A172 (cell line): ENCODE data around the gene TACC2. TPM values are rescaled to one million over a fixed set of nuclear protein-coding genes. Genes with fewer than 3 reads are reported as not detected.

ENCODE experiments used
- DNase-seq: peaks from one replicate; pipeline ENCODE4 v3.0.0-alpha.2; 2015; ENCODE audit warnings: low spot score
- total RNA-seq: library from RNA; depleted of rRNA; stranded (reverse); fragments of >200 nt; shearing (Covaris generic); gene quantifications from 2 replicates; pipeline ENCODE4 v1.2.3, GENCODE V29; 2014

The TACC2 gene
- total RNA-seq, 1 experiment from 2014 or later: 8.5 TPM

DNA sequence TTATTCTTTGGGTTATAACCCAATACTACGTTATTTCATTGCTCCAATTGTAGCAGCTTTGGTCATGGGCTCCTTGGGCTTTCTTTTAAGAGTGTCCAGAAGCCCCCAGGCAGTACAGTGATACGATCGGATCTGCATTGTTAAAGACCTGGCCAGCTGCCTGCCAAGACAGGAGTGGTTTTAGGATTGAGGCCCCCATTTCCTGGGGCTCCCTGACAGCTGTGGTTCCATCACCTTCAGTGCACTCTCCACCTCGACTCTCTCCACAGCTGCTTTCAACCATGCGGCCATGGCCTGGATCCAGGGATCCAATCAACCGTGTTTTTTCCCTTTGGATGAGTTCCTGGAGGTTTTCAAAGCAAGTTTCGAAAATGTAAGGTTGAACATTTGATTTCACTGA is 158.7 kb downstream of the TACC2 start:
- no peak for DNase-seq

DNA sequence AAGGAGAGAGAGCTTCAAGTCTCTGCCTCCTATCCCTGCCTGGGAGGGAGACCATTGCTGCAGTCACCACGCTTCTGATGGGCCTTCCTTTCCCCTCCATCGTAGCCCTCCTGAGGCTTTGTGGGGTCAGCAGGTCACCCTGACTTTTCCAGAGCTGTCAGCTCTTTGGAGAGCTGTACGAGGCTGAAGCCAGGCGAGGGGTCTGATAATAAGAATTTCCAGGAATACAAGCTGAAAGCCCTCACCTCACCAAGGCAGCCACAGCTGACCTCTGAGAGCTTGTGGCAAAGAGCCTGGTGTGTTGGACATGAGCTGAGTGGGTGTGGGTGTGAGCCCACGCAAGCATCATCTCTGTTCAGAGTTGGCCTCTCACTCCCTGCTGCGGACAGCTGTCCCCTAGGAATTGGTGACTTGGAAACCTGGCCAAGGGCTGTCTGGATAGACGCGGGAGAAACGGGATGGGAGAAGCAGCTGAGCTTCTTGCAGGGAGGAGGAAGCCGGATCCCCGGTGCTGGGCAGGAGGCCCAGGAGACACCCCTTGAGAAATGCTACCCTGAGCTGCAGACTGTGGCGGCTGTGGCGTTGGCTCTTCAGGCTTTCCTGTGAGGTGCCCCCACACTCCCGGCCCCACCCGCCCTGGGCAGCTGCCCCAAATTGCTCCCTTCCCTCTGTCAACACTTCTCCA is 160.1 kb downstream of the TACC2 start:
- DNase-seq: no peak

DNA sequence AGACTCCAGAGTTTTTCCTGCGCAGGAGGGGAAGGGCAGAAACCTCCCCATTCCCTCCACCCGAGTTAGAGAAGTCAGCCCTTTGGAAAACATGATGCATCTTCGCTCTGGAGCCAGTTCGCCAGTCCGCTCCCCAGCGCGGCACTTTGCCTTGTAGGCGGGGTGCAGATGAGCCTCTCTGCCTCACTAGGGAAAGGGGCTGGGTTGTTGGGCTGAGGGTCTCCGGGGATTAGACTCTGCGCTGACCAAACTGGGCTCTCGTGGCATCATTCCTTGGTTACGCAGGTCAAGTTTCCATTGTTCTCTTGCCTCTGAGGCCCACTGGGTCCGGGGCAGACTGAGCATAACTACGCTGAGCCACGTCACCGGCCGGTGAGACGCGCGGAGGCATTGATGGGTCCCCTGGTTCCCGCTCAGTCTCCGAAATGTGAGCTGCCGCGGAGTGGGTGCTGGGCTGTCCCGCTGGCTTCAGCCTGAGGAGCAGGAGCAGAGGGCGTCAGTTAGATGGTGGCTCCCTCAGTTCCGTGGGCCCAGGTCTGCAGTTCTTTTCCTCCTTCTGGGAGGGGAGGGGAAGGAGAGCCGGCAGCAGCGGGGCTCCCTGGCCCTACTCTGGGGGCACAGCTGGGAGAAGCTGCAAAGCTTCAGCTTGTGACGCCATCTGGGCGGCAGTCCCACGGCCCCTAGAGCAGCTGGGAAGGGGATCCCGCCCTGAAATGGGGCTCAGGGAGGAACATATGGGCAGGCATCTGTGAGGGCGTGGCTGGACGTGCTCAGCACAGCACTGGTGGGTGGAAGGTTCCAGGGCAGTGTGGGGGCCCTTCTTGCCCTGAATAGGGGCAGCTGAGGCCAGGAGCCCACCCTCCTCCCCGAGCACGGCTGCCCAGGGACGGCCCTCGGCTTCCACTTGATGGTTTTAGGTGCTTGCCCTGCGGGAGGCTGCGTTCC is 160.9 kb downstream of the TACC2 start:
- no peak for DNase-seq

DNA sequence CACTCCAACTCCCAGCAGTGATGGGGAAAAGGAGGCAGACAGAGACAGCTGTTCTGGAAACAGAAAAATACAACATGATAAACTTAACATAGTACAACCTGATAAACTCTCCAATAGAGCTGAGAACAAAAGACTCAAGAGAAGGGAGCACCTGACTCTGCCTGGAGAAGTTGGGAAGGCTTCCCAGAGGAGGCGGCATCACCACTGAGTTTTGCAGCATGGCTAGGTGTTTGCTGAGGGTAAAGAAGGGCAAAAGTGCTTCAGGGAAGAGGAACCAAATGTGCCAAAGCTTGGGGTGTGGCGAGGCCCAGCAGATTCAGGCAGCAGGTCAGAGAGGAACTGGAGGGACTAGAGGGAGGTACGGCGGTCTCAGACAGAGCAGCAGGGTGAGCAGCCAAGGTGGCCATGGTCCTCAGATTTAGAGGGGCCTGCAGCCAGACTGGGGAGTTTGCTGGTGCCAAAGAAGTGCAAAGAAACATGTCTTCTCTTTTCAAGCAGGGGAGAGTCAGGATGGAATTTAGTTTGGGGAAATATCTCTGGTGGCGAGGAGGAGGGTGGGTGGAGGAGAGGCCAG is 162.2 kb downstream of the TACC2 start:
- no peak for DNase-seq

DNA sequence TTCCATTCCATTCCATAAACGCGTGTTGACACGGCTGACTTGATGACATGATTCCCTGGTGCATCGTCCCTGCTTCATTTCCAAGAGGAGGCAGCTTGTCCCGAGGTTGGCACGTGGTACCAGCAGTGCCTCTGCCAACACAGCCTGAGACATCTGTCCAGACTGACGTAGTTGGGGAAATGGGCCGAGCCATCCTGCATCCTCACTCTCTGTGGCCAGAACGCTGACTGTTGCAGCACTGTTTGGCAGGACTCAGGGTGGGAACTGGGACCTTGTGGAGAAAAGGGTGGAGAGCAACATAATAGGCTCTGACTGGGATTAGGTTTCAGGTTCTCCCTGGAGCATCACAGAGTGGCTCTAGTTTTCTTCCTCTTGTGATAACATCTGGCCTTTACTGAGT is 163.6 kb downstream of the TACC2 start:
- DNase-seq: no peak

DNA sequence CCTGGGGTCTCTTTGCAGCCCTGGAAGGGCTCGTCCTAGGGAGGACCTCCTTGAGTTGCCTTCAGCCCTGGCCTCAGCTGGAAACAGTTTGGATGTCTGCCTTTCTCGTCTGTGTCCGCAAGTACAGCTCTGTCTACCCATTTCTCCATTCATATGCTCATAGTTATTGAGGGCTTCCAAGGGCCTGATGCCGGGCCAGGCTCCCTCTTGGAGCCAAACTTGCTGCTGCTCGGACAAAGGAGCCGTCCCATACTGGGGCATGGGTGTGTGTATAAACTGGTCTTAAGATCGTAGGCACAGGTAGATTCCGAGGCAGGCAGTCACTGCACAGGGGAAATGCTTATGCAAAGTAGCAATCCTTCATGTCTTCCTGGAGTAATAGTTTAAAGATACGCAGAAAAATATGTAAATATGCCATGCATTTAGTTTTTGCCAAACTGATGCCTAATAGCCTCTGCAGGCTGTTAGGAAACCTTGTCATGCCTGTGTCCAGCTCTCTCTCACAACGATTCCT is 165.1 kb downstream of the TACC2 start:
- DNase-seq: no peak

DNA sequence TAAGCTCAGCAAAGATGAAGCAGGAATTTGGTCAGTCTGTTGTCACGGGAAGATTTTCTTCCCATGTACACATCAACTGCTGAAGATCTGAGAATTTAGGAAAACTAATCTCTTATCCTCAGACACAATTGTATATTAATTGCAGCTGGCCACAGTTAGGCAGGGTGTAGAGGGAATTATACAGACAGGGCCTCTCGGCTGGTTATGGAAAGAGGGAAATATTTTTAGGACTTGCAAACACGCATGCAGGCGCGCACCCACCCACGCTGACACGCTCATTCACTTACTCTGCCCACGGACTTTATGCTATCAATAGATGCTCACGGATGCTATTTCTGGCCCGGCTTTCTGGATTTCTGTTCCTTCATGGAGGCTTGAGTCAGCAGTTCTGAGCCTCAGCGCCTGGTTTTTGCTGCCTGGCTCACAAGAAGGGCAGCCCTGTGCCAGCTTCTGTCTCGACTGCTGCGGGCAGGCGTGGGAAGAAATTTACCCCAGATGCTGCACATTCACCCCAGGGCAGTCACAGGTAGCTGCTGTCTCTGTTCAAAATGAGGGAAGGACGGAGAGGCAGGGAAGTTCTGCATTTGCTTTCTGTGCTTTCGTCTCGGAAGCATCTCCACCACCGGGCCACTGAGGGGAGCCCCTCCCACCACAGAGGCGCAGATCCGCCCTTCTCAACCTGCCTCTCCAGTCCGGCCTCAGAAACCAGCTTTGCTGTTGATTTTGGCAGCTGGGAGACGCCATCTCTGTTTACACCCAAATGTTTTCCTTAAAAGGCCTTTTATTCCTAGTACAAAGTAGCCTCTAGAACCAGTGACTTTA is 165.8 kb downstream of the TACC2 start:
- no peak for DNase-seq

DNA sequence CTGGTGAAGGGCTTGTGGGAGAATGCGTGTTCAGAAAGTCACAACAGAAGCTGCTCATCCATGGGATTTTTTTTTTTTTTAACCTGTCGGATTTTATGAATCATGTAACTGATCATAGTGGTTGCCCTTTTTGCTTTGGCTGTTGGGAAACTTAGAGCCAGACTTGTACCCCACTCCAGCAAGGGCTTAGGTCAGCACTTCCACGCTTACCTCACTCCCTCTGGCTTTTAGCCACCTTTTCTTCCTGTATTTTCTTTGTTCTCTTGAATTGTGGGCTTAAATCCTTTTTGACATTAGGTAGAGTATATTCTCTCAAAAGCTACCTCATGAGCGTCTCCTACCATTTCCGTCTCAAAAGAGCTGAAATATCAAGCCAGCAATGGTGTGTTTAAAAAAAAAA is 168.5 kb downstream of the TACC2 start:
- no peak for DNase-seq

DNA sequence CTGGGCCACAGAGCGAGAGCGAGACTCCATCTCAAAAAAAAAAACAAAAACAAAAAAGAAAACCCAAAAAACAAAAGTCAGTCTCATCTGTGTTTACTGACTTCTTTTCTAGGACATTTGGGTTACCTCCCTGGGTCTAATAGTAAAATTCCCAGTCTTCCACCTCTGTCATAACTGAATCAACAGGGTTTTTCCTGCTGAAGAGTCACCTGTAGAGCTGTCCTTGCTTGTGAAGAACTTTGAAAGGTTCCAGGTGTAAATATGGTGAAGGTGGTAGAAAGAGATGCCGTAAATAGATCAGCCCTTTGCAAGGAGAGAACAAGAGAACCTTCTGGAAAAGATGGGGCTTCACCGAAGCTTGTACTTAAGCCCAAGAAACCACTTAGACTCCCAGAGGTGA is 169.4 kb downstream of the TACC2 start:
- no peak for DNase-seq

DNA sequence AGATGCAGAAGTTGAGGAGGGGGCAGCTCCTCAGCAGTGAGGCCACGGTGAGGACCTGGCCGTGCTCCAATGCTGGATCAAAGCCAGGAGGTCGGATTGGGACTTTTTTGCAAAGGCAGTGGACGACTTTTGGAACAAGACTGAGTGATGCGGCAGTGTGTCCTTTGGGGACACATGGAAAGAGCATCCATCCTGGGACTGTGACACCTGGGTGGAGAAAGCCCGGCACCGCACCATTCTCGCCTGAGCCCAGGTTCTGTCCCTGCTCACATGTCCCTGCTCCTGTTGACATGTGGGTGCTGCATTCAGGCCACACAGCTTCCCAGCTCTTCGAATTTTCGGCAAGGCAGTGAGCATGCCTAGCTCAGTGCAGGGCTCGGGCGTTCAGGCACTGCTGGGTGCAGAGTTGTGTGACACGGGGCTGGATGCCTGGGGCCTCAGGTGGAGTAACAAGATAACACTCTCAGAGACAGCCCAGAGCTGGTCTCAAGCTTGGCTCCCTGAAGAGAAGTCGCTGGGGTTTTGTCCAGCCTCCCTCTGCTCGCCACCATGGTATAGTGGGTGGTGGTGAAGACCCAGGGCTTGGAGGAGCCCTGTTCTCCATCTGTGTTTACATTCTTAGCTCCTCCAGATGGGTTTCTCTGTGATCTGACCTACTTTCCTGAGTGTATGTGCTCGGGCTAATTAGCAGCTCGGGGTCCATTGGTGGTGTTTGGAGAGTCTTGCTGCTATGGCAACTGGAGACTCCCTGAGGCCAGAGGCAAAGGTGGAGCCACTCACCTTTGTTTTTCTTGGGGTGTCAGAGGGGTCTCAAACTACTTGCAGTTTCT is 170.4 kb downstream of the TACC2 start:
- DNase-seq: no peak

DNA sequence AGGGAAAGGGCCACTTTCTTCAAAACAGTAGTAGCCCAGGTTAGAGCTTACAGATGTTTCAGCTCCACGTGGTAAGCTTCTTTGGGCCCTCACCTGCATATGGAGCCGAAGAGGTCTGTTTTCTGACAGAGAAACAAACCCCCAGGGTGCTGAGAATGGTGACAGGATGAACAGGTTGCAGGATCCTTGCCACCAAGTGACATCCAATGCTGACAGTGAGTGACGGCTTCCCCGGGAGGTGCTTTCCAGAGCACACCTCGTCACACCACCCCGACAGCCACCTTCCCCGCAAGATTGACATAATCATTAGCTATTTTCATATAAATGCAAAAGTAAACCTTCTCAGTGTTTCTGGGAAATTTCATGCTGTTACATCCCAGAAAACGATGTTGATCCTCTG is 172.8 kb downstream of the TACC2 start:
- no peak for DNase-seq

DNA sequence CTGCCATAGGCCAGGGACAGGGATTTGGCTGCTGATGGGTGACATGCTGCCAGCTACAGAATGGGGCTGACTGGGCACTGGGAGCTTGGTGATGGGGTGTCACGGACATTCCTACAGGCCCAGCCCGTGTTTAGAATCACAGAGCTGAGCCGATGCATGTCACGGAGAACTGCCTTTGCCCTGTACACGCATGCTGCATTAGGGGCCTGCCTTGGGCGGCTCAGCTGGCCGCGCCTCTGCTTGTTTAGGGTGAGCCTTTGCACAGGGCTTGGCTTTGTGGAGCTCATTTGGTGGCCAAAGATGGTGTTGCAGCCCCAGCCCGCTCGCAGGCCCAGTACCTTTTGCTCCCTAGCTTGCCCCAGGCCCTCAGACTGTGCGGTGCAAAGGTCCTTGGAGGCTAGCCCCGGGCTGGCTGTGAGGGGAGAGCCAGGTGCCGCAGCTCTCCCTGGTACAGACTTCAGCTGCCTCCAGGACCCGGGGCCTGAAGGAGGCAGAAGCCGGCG is 173.8 kb downstream of the TACC2 start:
- no peak for DNase-seq

DNA sequence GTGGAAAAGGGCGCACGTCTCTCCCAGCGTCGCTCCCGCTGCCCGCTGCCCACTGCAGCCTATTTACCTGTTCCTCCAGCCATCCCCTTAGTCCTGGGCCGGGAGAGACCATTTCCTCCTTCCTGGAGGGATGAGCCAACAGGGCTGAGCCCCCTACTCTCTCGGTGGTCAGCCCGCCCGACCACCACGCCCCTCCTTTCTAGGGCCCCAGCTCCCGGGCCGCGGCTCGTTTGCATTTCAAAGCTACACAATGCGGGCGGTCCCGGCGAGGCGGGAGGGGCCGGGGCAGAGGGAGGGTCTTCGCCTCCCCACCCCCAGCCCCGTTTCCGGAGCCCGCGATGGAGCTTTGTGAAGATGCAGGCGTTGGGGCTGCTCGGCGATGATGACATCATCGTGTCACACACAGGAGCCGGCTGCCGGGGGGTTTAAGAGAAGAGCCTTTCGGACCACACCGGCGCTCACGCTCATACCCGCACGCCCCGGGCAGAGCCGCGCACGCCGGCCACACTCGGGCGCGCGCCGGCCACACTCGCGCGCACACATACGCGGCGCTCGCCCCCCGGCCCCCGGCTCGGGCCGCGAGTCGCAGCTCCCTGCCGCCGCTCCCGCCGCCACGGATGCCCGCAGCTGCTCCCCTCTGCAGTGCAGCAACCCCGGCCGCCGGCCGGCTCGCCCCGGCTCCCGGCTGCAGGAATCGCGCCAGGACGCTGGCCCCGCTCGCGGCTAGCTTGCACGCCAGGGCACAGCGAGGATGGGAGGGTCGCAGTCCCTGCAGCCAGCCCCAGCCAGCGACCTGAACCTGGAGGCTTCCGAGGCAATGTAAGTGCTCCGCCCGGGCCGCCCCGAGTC is 174.4 kb downstream of the TACC2 start:
- no peak for DNase-seq

DNA sequence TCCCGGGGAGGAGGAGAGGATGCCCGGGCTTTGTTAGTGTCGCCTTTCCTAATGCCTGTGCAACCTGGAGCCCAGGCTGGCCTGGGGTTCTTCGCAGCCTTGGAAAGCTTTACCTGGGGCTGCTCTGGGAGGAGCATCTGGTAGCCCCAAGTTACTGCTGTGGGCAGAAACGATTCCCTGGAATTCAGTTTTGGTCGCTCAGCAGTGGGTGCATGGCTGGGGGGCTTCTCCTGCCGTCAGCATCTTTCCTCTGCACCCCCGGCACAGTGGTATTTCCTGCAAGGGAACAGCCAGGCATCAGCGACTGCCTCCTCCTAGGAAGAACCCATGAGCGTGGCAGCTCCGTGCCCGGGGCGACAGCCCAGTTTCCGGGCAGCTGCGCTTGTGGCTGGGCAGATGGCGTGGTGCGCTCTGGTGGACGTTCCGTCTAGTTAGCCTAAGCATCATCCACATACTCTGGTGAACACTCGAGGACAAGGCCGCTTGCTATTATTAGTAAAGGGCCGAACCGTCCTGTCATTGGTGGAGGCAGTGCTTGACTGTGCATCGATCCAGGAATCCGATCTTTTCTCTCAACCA is 175.1 kb downstream of the TACC2 start:
- no peak for DNase-seq

DNA sequence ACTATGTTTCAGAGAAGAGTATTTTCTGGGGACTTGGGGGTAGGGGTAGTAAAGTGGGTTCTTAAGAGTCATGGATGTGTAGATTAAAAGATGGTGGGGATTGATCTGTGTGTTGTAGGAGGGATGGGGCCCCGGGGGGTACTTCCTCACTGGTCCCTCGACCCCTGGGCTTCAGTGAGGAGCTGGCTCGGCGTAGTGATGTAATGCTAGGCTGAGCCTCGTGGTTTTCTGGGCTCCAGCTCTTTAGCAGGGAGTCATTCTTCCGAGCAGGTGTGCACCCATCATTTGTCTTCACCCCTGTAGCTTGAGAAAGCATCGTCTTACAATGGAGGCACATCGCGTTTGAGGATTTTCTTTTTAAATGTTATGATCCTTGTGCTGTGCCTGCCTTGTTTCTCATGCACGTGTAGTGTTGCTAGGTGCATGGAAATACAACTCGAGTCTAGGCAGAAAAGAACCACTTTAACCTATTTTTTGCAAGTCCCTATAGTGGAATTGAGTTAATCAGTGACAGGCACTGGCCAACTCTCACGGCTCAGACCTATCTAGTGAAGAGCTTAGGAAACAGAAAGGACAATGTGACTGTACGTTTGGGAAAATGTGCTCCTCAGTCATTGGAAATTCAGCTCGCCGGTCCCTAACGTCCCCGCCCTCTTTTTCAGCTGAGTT is 176.0 kb downstream of the TACC2 start:
- no peak for DNase-seq

DNA sequence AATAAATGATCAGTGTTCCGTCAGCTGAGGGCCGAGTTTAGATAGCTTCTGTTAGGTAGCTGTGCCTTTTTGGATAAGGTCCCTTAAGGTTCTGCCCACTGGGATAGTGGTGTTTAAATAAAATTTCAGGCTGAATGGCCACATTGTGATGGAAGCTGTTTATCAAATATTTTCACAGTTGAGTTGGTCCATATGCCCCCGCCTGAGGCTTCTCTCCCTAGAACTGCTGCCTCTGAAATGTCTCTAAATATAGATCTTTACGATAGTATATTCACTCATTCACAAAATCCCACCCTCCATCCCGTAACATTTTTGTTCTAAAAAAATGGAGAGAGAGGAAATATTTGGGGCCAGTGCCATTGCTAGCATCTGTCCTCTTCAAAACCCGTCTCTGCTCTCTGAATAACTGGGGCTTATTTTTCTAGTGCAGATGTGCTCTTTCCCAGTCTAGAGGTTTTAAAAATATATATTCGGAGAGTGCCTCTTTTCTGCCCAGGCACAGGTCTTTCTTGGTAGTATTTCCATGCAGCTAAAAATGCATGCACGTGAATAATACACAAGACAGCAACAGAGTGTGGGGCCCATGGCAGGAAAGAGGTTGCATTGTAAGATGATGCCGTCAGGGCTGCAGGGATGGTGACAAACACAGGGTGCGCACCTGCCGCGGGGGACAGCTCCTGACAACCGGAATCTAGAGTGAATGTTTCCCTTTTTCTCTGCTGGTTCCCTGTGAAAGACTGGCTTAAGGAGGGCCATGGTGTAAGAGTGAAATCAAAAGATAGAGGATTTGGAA is 176.7 kb downstream of the TACC2 start:
- DNase-seq: no peak

DNA sequence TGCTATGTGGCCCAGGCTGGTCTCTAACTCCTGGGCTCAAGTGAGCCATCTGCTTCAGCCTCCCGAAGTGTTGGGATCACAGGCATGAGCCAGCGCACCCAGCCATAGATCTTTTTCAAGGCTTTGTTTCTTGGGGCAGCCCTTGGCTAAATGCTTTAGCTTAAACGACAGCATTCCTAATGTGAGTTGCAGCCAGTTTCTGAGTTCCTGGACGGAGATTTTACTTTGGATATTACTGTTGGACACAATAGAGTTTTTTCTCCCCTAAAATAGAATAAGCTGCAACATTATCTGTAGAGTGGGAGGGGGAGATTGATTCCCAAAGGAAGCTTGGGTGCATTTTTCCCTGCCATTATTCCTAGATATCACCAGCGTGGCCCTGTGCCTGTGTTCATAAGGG is 179.1 kb downstream of the TACC2 start:
- no peak for DNase-seq
